Left kidney (tissue), 2 donors: ENCODE results near the gene CNTNAP2. TPM values are rescaled to one million over a fixed set of nuclear protein-coding genes. Genes with fewer than 3 reads are reported as not detected.

Experiments
- DNase-seq: peaks from one replicate; pipeline ENCODE4 v3.0.0-alpha.2; 2013
- polyA plus RNA-seq: library from polyadenylated mRNA; unstranded; fragments of 120-200 nt; gene quantifications from one replicate; pipeline ENCODE4 v1.2.1, GENCODE V29; 2013; ENCODE audit not compliant: insufficient read length

The CNTNAP2 gene
- polyA plus RNA-seq, 1 donor = 26.4 TPM

- no peak for DNase-seq
These were observed 174.1 kb downstream of the CNTNAP2 start for GRCh38 chr7:146290746-146291145.

DNA sequence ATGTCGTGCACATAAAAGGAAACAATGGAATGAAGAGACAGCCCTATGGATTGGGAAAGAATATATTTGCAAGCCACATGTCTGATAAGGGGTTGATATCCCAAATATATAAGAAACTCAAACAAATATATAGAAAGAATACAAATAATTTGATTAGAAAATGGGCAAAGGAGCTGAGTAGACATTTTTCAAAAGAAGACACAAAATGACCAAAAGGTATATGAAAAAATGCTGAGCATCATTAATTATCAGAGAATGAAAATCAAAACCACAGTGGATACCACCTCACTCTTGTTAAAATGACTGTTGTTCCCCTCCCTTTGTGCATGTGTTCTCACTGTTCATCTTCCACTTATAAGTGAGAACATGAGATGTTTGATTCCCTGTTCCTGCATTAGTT lies 175.3 kb downstream of the CNTNAP2 start:
- no peak for DNase-seq

- DNase-seq = no peak
These were observed 179.4 kb downstream of the CNTNAP2 start for GRCh38 chr7:146296028-146296427.

DNA sequence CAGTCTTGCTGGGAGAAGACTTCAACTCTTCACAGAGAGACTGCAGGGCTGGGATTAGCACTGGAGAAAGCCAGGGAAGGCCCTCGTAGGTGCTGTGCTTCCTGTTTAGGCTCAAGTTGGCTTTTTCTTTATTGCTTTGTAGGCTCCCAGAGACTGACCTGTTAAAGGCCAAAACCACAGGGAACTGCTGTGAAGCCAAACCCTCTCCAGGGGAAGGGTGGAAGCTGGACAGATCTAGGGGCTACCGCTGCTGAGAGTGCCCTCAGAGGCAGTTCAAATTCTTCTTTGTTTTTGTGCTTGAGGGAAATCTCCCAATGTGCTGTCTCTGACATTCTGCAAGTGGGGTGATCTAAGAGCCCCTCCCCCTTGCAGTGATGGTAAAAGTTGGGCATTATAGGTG lies 198.4 kb downstream of the CNTNAP2 start:
- DNase-seq = no peak

- no peak for DNase-seq
These were observed 203.0 kb downstream of the CNTNAP2 start for GRCh38 chr7:146319629-146320028.

DNA sequence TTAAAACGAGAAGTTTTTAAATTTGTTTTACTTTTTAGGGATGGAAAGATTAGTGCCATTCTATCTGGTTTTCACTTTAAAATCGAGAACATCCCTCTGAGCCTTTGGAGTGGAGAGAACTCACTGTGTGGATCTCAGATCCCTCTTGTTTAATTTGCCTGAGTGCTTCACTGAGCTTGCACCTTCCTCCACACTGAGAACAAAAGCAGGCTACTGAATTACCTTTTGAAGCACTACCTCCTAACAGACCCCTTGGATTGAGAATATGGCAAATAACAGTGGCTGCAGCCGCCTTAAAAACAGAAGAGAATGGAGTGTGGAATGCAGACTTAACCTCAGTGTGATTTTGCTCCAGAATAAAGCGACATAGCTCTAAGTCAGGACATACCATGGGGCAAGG lies 204.7 kb downstream of the CNTNAP2 start:
- DNase-seq = no peak

GRCh38 chr7:146331369-146331768 lies 214.8 kb downstream of the CNTNAP2 start:
- no peak for DNase-seq

- DNase-seq = no peak
These were observed 228.7 kb downstream of the CNTNAP2 start for GRCh38 chr7:146345251-146345650.

DNA sequence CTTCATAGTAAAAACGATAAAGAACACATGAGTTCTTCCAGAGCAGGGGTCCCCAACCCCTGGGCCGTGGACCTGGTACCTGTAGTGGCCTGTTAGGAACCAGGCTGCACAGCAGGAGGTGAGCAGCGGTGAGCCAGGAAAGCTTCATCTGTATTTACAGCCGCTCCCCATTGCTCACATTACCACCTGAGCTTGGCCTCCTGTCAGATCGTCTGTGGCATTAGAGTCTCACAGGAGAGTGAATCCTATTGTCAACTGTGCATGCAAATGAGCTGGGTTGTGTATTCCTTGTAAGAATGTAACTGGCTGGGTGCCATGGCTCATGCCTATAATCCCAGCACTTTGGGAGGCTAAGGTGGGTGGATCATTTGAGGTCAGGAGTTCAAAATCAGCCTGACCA lies 229.5 kb downstream of the CNTNAP2 start:
- DNase-seq = no peak

DNA sequence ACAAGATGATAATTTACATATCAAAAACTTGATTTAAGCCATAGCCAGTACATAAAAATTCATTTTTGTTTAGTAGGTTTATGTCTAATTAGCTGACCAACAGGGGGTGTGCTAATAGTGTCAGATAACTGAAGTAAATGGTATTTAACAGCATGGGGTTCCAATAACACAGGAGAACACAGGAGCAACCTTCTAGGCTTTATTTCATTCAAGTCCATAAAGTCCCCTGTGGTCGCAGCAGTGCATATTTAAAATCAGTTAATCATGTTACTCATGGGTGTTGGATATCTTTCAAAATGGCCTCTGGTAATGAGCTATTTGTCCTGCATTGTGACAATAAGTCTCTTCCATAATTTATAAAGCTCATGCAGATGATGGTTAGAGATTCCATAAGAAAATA lies 238.6 kb downstream of the CNTNAP2 start:
- no peak for DNase-seq

GRCh38 chr7:146359176-146359575 lies 242.6 kb downstream of the CNTNAP2 start:
- DNase-seq = no peak

DNA sequence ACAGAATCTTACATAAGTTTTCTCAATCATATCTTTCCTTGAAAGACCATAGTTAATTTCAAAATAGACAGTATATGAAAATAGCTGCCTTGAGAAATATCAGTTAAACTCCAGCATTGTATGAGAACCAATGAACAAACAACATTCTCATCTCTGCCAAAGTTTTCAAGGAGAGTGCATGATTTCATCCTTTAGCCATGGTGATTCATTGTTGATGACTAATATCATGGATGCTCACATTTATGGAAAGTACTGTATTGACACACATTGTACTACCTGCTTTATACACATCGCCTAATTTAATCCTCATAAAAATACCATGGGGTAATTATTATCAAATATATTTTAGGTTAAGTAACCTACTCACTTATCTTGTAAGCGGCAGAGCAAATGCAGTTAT lies 250.3 kb downstream of the CNTNAP2 start:
- no peak for DNase-seq

DNA sequence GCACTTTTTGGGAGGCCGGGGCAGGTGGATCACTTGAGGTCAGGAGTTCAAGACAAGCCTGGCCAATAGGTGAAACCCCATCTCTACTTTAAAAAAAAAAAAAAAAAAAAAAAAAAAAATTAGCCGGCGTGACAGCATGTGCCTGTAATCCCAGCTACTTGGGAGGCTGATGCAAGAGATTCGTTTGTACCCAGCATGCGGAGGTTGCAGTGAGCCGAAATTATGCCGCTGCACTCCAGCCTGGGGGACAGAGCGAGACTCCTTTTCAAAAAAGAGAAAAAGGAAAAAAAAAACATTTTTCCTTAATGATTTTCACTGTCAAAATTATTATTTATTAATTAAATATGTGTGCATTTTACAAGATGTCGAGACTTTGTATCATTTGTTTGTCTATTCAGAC lies 253.6 kb downstream of the CNTNAP2 start:
- DNase-seq = no peak

- DNase-seq = no peak
These were observed 258.6 kb downstream of the CNTNAP2 start for GRCh38 chr7:146375170-146375569.

DNA sequence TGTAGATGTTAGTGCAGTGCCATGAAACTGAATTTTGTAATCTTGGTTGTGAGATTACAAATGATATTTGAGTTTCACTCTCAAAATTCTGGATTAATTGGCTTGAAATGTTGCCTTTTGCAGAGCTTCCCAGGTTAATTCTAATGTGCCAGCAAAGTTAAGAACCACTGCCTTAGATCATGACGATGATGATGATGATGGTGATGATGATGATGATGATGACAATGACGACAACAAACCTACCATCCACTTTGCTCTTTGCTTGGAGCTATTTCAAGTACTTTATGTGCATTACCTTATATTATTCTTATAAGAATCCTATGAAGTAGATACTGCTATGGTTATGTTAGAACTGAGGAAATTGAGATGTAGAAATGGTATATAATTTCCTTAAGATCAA lies 261.6 kb downstream of the CNTNAP2 start:
- no peak for DNase-seq

GRCh38 chr7:146387140-146387539 lies 270.5 kb downstream of the CNTNAP2 start:
- DNase-seq = no peak

DNA sequence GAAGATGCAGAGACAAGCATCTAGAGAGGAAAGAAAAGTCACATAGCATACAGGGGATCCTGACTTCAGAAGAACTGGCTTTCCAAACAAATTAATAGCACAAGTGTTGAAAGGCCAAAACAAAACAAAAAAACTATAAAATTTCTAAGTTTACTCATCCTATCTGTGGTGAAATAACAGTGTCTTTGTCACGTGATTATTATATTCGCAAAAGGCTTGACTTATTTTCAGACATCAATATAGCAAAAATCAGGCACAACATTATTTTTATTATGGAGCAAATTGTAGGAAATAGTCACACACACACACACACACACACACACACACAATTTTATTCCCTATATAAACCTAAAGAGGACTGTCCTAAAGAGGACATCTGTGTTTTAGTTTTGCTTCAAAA lies 272.3 kb downstream of the CNTNAP2 start:
- no peak for DNase-seq

DNA sequence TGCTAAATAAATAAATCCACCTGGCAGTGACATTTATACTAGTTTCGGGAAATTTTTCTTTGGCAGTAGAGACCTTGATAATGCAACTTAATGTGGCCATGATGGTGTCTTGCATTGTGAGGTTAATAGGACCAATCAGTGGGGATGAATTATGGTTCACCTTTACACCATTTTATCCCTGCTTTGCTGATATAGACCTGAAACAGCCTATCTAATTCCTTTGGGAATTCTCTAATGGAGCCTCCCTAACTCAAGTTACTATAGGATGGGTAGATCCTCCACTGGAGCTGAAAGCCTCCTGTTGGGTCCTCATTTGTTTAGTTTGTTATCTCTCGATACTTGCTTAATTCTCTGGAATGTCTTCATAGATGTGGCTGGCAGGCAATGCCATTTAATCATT lies 276.7 kb downstream of the CNTNAP2 start:
- no peak for DNase-seq

GRCh38 chr7:146397141-146397540 lies 280.5 kb downstream of the CNTNAP2 start:
- DNase-seq = no peak

GRCh38 chr7:146401939-146402338 lies 285.3 kb downstream of the CNTNAP2 start:
- DNase-seq = no peak

GRCh38 chr7:146405737-146406136 lies 289.1 kb downstream of the CNTNAP2 start:
- no peak for DNase-seq

DNA sequence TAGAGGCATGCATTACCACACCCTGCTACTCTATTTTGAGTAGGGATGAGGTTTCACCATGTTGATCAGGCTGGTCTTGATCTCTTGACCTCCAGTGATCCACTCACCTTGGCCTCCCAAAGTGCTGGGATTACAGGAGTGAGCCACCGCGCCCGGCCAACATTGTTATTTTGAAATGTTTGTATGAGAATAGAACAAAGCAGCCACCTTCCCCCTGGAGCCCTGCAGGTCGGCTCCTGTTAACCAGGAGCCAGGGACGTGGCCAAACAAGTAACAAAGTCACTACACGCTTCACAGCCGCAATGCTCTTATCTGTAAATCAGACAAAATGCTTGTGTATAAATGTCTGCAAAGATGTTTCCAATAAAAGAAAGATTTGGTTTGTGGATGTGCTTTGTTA lies 295.4 kb downstream of the CNTNAP2 start:
- no peak for DNase-seq

- no peak for DNase-seq
These were observed 296.2 kb downstream of the CNTNAP2 start for GRCh38 chr7:146412781-146413180.

GRCh38 chr7:146414373-146414772 lies 297.8 kb downstream of the CNTNAP2 start:
- DNase-seq = no peak

DNA sequence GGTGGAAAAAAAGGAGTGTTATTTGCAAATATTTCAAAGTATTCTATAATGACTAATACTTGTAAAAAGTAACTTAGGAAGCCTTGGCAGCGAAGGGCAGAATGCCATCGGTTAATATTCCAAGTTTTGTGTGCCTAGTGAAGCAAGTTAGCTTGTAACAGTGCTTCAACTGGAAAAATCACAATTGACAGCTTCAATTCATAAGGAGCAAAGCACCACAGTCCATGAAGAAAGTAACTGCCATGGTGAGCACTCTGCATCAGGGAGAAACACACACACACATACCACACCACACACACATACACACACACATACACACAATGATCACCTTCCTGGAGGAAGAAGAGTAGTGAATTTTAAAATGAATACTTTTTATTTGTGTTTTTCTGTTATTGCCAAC lies 298.3 kb downstream of the CNTNAP2 start:
- no peak for DNase-seq
